Testis (tissue), 2 donors: ENCODE data around the gene PTPRCAP.

Source experiments
- POLR2A ChIP-seq: fragments of 450-650 bp; IDR thresholded peaks from one replicate; pipeline ENCODE4 v1.6.1; 2017; ENCODE audit warnings: antibody characterized with exemption, mild to moderate bottlenecking, moderate library complexity
- TF ChIP-seq, protein P1 (sequence below), 3 experiments: fragments of 450-650 bp in 2 of 3; fragments of 200-600 bp in 1 of 3; sonication (generic) in 1 of 3; IDR thresholded peaks; one replicate each; pipeline ENCODE4 v1.5.1; 2016 to 2019; ENCODE audit warnings: antibody characterized with exemption in 3 of 3, mild to moderate bottlenecking in 2 of 3, moderate library complexity in 1 of 3

GRCh38 chr11:67387069-67387468, 50.4 kb downstream of the PTPRCAP start:
- TF ChIP-seq, protein P1, sequence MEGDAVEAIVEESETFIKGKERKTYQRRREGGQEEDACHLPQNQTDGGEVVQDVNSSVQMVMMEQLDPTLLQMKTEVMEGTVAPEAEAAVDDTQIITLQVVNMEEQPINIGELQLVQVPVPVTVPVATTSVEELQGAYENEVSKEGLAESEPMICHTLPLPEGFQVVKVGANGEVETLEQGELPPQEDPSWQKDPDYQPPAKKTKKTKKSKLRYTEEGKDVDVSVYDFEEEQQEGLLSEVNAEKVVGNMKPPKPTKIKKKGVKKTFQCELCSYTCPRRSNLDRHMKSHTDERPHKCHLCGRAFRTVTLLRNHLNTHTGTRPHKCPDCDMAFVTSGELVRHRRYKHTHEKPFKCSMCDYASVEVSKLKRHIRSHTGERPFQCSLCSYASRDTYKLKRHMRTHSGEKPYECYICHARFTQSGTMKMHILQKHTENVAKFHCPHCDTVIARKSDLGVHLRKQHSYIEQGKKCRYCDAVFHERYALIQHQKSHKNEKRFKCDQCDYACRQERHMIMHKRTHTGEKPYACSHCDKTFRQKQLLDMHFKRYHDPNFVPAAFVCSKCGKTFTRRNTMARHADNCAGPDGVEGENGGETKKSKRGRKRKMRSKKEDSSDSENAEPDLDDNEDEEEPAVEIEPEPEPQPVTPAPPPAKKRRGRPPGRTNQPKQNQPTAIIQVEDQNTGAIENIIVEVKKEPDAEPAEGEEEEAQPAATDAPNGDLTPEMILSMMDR (IDR thresholded peaks at IDR 0.05), result no peak
- TF ChIP-seq POLR2A, result no peak
